GM19351 (cell line): Measurements from ENCODE around the gene MARCO.

Experiments
- ATAC-seq: cut with Tn5 transposase; IDR thresholded peaks from one replicate; pipeline ENCODE4 v1.9.1; 2021; ENCODE audit warnings: mild to moderate bottlenecking, moderate library complexity; ENCODE audit not compliant: unreplicated experiment

MARCO gene

DNA sequence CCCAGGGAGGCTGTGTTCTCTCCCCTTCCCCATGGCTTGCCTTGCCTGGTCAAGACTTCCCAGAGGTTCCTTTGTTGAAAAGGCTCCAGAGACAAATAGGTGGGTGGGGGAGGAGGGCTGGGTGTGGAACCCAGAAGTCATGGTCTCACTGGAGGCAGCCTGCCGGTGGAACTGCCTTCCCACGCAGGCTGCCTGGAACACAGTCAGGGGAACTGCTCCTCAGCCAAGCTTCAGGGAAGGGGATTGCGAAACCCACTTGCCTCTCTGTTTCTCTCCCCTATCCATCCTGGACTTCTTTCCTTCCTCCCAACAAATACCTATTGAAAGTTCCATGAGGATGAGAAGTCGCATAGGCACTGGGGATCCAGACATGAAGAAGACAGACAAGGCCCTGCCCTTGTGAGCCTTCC is 31.6 kb downstream of the MARCO start:
- ATAC-seq, result no peak

GRCh38 chr2:118974103-118974993 is 32.4 kb downstream of the MARCO start:
- ATAC-seq, result no peak

GRCh38 chr2:118975133-118975532 is 33.1 kb downstream of the MARCO start:
- ATAC-seq, result no peak

DNA sequence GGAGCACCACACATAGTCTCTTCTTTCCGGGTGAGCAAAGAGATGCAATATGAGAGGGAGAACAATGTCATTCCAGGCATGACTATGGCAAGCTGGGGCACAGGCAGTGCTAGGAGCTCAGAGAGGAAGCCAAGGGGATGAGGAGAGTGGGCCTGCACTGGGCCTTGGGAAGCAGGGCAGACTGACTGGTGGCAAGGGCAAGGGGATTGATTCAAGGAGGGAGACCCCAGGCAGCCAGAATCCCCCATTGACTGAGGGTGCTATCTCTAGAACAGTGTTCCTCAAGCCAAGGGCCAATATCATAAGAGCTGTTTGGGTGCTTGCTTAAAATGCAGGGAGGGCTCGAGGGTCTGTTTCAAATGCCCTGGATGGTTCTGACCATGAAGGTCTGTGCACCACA is 36.1 kb downstream of the MARCO start:
- no peak for ATAC-seq

- no peak for ATAC-seq
Observed at GRCh38 chr2:118979152-118979861, 37.3 kb downstream of the MARCO start.

DNA sequence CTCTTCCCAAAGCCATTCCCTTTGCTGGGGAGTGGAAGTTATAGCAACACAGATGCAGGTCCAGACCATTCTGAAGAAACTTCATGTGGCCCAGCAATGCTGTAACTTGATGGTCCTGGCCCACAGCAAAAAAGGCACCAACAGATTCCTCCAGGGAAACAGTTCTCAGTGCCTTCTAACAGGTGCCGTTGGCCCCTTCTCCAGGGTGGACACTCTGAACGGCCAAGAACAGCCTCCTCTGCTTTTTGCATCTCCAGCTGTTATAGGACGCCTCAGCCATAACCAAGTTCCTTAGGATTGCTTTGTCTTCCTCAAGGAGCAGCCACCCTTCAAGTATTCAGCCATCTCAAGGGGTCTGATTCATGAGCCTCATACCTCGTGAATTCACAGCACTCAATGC is 38.0 kb downstream of the MARCO start:
- ATAC-seq, result no peak

GRCh38 chr2:118980573-118980972 is 38.6 kb downstream of the MARCO start:
- no peak for ATAC-seq

GRCh38 chr2:118981632-118982031 is 39.6 kb downstream of the MARCO start:
- ATAC-seq, result no peak

DNA sequence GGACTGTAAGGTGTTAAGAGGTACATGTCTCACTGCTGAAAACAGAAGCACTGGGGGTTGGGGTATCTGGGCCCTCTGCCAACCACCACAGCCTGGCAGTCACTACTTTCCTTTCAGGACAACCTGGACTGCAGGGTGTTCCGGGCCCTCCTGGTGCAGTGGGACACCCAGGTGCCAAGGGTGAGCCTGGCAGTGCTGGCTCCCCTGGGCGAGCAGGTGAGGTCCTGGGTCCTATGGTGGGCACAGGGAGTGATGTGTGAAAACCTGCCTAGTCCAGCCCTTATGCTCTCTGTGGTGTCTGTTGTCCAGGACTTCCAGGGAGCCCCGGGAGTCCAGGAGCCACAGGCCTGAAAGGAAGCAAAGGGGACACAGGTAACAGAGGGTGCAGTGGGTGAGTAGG is 40.0 kb downstream of the MARCO start:
- ATAC-seq, result no peak

DNA sequence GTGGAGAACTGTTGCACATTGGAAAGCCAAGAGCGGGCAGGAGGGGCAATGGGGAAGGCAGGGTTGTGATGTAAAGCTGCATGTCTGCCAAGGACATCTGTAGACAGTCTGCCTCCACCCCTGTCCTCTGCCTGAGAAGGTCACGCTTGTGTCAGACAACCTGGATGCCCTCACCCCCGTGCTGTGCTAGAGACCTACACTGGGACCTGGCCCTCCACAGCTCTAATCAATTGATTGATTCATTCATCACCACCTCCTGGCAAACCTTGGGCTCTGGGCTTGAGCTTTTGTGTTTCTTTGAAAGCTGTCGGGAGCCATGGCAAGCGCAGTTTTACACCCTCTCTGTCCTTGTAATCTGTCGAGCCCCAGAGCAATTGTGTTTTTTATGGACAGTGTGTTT is 41.1 kb downstream of the MARCO start:
- ATAC-seq, result no peak

DNA sequence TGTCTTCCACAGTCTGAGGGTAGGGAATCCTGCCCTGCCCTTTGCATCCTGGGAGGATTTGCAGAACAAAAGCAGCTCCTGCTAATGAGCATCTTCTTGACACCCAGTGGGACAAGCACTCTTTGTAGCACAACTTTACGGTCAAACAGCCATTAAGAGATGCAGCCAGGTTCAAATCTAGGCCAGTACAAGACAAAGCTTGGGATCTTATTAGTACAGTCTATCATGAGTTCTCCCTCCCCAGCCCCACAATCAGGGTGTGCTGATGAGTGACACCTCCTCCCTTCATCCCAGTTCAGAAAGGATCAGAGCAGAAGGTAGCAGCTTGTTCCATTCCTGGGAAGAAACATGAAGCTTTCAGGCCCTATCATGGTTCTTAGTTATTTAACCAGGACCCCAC is 41.9 kb downstream of the MARCO start:
- ATAC-seq, result no peak

- peak; percentile 70 for ATAC-seq
Observed at GRCh38 chr2:118986738-118987137, 44.7 kb downstream of the MARCO start.

GRCh38 chr2:118987886-118988285 is 45.9 kb downstream of the MARCO start:
- ATAC-seq, result no peak

- ATAC-seq, result no peak
Observed at GRCh38 chr2:118988706-118989105, 46.7 kb downstream of the MARCO start.

GRCh38 chr2:118989481-118989880 is 47.5 kb downstream of the MARCO start:
- peak; percentile 64 for ATAC-seq

- ATAC-seq, result no peak
Observed at GRCh38 chr2:118990757-118991545, 49.0 kb downstream of the MARCO start.

GRCh38 chr2:118991554-118991953 is 49.6 kb downstream of the MARCO start:
- ATAC-seq, result no peak

DNA sequence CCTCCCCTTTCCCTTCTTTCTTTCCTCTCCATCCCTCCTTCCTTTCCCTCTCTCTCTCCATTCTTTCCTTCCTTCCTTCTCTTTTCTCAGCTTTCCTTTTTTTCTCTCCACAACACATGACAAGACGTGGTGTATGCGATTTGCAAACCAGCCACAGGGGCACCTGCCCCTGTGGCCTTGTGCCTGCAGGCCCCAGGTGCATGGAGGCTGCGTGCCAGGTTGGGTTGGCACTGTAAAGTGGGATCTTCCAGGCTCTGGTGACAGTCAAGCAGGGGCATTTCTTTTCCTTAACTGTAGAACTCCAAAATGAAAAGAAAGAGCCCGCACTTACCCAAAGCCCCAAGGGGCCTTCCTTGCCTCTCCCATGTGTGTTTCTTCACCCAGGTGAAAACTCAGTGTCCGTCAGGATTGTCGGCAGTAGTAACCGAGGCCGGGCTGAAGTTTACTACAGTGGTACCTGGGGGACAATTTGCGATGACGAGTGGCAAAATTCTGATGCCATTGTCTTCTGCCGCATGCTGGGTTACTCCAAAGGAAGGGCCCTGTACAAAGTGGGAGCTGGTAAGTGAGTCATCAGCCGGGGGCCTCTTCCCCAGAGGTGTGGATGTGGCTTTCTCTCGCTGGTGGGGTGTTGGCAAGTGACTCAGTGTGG is 50.9 kb downstream of the MARCO start:
- ATAC-seq, result no peak

GRCh38 chr2:118993392-118993752 is 51.4 kb downstream of the MARCO start:
- no peak for ATAC-seq

DNA sequence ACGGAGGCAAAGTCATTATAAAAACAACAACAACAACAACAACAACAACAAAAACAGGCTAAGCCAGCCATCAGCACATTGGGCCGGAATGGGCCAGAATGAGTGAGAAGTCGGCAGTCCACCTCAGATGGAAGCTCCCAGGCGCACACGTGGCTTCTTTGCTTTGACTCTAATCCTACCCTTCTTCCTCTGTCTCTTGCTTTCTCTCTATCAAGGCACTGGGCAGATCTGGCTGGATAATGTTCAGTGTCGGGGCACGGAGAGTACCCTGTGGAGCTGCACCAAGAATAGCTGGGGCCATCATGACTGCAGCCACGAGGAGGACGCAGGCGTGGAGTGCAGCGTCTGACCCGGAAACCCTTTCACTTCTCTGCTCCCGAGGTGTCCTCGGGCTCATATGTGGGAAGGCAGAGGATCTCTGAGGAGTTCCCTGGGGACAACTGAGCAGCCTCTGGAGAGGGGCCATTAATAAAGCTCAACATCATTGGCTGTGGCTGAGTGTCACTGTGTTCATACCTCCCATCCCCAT is 52.2 kb downstream of the MARCO start:
- no peak for ATAC-seq

- ATAC-seq, result no peak
Observed at GRCh38 chr2:118994778-118995177, 52.8 kb downstream of the MARCO start.
